HG03097 (cell line): ENCODE measurements around the gene MON1B.

Source experiments
- ATAC-seq: cut with Tn5 transposase; IDR thresholded peaks from one replicate; pipeline ENCODE4 v1.9.1; 2021; ENCODE audit not compliant: unreplicated experiment, low FRiP score

MON1B gene

DNA sequence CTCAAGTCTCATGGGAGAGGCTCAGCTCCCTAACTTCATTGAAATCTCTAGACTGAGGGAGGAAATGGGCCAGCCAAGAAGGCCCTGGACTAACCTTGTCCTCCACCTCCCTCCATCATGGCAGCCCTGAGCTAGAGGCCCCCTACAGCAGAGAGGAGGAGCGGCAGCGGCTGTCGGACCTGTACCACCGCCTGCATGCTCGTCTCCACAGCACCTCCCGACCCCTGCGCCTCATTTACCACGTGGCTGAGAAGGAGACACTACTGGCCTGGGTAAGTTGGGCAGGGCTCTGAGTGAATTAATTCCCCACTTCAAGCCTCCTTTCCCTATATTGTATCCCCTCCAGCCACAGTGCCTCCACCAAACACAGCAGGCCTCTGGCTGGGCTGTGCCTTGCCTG lies 4.4 kb downstream of the MON1B start:
- no peak for ATAC-seq

DNA sequence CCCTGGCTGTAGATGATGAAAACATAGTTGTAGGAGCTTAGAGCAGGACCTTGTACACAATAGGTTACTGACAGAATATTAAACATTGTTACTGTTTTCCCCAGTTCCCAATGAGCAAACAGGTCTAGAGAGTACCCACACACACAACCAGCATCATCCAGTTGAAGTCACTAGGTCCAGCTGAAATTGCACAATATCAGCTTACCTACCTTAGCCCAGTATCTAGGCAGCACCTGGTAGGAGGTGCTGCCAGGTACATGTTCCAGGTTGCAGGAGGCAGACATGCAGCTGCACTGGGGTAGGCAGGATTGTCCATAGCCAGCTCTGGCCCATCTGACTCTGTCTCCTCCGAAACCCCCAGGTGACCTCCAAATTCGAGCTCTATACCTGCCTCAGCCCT lies 6.8 kb downstream of the MON1B start:
- ATAC-seq: no peak

DNA sequence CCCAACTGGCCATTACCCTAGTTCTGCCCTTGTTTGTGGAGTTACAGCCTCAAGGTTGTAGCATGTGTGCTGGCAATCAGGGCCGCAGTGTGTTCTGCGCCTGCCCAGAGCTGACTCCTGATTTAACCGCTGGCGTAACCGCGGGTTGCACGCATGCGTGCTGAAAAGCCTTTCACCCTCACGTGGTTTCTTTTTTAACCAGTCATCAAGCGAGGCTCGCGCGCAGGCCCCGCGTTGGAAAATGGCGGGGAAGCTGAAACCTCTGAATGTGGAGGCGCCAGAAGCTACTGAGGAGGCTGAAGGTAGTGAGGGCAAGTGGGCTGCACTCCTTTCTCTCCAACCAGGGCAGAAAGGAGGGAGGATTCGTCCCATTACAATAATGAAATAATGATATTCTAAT lies 8.2 kb downstream of the MON1B start, which contains the start of gene SYCE1L:
Gene SYCE1L, plus strand, starts transcription at position 198 of the 400 bp plus-strand sequence. Its CDS starts 44 bp downstream, at position 242.
- ATAC-seq: no peak

DNA sequence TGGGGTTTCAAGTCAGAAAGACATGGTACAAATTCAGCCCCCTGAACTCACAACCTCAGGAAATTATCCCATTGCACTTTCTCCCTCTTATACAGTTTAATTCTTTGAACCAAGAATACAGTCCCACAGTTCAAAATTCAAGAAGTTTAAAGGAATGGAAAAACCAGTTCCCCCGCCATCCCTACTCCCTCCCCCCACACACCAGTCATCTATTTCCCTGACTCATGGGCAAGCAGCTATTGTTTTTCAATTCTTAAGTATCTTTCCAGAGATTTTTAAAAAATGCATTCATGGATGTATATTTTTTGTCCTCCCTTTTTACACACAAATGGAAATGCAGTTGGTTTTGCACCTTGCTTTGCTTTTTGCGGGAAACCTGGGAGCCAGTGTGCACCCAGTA lies 15.5 kb downstream of the MON1B start:
- ATAC-seq: no peak

DNA sequence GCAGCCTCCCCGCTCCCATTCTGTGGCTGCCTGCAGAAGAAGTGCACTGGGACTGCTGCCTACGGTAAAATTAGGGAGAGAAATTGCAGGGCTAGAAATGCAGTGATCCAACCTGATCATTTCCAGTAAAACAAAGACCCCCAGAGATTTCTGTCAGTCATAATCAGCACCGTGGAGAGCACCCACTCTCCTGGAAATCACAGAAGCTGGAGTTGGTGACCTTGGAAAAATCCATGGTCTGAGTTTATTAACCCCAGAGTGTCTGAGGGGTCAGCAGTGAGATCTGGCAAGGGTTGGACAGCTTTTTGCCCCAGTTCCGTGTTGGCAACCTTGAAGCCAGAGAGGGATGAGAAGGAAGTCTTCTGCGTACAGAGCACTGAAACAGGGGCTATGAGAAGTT lies 16.0 kb downstream of the MON1B start:
- no peak for ATAC-seq

DNA sequence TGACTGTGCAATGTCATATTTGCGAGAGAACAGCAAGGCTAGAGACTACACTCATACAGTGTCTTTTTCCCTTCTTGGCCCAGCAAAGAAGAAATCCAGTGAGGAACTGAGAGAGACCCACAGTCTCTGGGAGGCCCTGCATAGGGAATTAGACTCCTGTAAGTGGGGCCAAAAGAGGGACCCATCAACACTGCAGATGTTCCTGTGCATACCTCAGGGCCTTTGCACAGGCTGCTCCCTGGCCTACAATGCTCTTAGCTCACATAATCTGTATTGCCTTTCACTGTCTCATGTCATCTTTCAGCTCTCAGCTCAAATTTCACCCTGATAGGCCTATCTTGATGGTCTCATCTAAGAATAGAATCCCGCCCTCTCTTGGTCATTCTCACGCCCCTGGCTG lies 17.4 kb downstream of the MON1B start:
- ATAC-seq: no peak

DNA sequence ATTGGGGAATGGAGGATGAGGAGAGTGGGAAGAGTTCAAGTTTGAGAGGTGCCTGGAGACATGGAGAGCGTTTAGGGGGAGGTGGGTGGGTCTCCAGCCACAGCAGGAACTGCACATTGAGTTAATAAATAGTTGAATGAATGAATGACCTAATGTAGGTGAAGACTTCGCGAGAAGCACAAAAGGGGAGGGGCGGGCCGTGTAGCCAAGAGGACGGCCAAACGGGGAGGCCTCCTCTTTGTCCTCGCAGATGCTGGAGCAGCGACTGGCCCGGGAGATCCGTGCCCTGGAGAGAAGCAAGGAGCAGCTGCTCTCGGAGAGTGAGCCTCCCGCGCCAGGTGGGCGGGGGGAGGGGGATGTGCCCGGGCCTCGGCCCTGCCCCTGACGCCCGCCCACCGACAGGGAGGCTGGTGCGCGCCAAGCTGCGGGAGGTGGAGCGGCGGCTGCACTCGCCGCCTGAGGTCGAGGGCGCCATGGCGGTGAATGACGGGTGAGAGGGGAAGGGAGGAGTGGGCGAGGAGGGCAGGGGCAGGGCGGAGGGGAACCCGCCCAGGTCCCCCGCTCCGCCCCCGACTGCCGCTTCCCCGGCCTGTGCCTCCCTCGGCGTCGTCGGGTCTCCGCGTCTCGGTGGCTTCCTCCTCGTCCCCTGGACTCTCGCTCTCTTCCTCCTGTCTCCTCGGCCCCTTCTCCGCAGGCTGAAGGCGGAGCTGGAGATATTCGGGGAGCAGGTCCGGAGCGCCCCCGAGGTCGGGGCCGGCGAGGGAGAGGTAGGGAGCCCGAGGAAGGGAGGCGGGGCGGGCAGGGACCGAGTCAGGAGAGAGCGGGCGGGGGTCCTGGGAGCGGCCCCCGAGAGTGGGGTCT lies 21.1 kb downstream of the MON1B start:
- ATAC-seq: peak; percentile 58

DNA sequence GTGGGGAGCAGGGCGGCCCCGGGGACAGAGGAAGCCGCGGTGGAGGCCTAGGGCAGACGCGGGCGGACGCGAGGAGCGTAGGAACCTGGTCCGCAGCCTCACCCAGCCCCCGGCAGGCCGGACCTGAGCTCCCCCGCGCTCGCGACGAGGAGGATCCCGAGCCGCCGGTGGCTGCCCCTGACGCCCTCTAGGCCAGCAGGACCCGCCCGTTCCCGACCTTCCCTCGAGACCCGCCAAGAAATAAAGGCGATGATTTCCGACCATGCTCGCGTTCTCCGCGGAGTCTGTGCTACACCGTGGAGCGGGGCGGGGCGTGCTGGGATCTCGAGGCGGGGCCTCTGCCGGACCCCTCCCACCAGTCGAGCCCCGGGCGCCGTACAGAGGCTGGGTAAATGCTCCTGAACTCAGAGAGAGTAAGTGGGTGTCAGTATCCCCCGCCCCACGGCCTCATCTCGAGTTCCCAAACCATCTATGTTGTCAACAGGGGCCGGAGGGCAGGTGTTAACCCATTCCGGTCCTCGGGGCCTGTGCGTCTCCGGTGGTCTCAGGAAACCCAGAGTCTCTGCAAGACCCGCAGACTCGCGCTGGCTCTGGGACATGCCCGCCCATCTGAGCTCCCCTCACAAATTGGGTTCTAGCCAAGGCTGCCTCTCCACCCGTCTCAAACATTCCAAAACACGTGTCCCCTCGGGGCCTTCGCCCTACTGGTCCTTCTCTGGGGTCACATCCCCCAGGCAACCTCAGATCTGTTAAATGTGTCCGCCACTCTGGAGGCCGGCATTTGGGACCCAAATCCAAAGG lies 22.0 kb downstream of the MON1B start:
- ATAC-seq: peak; percentile 66

DNA sequence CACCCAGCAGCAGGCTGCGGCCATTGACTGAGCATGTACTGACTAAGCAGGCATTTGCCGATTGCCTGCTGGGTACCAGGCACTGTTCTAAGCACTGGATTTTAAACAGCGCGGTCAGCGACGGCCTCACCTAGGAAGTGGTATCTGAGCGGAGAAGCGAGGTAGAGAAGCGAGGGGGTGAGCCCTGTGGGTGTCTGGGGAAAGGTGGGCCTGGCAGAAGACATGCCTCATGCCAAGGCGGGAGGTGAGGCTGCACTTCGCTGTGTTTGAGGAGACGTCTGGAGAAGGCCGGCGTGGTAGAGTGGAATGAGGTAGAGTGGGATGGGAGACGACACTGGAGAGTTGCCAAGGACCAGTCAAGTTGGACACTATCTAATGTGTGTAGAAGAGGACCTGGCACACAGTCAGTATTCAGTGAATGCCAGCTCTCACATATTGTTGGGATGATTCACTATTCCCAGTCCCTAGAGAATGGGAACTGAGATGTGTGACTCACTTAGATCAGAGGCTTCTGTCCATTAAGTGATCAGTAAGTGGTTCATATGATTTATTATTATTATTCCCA lies 22.6 kb downstream of the MON1B start:
- no peak for ATAC-seq

DNA sequence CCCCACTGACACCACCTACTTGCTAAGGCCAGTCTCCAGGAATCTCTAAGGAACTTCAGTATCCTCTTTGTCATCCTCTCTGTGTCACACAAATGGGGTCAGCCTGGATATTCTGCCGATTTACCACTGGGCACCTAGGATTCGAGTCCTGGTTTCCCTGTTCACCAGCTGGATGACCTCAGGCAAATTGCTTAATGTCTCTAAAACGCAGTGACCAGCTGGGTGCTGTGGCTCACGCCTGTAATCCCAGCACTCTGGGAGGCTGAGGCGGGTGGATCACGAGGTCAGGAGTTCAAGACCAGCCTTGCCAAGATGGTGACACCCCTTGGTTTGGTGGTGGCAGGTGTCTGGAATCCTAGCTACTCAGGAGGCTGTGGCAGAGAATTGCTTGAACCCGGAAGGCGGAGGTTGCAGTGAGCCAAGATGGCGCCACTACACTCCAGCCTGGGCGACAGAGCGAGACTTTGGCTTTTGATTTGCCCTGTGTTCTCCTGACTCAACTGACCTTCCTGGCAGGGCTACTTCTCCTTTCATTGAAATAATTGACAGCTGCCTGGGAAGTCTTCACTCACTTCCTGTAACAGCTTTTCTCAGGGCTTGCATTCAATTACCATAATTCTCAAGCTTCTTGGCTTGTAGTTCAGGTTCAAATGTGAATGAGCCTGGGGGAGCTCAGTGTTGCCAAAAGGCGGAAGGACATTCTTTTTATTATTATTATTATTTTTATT lies 23.6 kb downstream of the MON1B start:
- ATAC-seq: no peak

DNA sequence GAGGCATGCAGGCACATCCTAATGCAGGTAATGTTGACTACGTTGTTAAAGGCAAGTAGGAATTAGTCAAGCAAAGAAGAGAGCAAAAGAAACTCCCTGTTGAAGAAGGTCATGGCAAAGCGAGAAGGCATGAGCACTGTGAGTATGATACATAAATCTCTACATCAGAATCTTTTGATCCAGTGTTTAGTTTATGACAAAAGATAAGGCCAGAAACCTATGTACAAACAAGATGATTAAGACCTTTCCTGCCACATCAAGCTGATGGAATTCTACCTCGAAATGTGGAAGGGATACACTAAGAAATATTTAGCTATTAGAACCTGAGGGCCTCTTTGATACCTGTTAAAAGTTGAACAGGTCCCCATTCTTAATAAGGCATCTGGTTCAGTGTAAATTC lies 28.4 kb downstream of the MON1B start:
- no peak for ATAC-seq

DNA sequence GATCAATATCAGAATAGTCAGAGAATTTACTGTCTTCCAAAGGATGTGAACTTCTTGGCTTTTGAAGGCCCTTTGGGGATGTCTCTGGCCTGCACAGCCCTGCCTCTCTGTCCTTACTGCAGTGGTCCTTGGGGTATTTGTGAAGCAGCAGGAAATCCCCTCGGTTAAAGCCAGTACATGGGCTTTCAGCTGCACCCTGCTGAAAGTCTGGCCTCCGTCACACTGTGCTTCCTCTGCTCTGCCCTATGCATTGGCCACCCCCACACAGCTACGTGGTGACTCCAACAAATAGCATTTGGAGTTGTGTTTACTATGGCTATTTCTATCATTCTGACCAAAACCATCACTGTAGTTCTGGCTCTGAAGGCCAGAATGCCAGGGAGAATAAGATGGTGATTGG lies 29.4 kb downstream of the MON1B start:
- ATAC-seq: no peak

DNA sequence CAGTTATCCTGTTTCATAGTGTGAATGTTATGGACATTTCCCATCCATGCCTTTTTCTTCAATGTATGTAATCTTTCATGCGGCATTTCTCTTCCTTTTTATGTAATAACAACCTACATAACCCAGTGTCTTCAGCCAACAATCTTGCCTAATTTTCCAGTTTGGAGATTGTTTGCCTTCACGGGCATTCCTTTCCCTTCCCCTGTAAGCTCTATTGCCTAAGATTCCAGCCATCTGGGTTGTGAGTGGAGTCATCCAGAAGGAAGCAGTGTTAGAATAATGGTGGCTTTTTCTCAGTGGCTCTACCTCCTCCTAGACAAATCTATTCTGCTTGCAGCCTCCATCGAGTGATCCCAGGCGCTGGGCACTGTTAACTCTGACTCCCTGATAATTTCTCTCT lies 30.5 kb downstream of the MON1B start:
- no peak for ATAC-seq

DNA sequence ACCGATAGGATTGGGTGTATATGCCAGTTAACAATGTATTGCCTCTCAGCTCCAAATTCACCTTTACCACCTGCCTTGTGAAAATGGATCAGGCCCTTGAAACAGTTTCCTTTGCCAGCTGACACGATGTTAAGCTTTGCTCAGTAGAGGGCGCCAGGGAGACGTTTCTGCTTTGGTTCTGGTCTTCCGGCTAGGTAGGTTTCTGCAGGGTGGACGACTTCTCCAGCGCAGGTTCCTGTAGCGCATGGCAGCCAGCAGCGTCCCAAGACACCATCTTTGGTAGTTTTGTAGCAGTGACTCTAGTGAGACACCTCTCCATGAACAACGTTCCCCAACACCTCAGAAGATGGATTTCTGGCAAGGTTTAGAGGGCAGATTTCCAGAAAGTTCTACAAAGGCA lies 32.2 kb downstream of the MON1B start:
- ATAC-seq: no peak

DNA sequence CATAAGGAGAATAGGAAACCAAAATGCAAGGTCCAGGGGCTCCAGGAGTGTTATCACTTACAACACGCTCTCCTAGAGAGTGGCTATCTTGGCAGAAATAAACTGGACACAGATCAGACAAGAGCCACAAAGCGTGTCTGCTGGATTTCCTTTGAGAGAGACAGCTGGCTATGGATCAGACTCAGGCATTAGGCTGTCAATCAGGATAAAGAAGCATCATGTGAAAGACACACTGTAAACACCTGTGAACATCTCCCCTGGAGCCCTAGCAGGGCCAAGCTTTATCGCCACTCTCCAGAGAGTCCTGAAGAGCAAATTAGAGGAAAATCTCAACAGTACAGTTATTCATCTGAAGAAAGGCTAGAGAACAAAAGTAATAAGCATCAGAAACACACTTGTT lies 34.2 kb downstream of the MON1B start:
- ATAC-seq: no peak

DNA sequence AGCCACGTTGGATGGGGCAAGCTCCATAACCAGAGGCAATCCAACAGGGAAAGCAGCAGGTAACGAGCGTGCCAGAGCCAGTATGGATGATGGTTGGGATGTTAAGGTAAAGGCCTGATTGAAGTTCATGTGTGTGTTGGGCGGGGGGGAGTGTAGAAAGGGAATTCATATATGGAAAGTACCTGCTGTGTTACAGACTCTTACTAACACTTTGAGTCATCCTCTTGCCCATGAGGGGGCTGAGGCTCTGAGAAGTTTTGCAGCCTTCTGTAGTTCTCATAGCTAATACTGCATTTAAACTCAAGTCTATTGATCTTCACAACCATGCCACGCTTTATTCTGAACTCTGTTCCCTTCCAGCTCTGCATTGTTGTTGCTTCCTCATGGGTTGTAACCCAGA lies 36.8 kb downstream of the MON1B start:
- ATAC-seq: no peak

DNA sequence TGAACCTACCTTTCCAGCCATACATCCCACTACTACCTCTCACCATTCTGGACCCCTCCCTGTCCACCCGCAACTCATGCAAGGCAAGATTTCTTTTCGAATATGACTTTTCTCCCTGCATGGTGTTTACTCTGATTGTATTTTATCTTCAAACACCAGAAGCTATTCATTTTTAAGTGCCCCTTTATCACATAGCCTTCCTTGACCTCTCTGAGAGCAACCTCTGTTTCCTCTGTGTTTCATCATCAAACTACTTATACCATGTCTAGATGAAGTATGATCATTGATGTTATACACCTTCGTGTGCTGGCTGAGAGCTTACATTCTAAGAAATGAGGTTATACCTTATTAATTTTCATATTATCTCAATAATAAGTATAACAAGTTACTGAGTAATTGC lies 40.1 kb downstream of the MON1B start:
- no peak for ATAC-seq

DNA sequence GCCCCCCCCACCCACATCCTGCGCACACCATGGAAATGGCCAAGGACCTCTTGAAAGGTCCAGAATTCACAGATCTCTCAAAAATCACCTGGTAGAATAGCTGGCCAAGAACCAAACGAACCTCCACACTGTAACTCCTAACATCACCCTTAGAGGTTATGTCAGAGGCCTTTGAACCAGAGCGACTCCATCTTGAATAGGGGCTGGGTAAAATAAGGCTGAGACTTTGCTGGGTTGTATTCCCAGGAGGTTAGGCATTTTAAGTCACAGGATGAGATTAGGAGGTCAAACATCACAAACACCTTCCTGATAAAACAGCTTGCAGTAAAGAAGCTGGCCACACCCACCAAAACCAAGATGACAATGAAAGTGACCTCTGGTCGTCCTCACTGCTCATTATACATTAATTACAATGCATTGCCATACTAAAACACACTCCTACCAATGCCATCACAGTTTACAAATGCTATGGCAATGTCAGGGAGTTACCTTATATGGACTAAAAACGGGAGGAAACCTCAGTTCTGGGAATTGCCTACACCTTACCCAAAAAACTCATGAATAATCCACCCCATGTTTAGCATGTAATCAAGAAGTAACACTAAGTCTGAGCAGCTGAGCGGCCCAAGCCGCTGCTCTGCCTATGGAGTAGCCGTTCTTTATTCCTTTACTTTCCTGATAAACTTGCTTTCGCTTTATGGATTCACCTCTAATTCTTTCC lies 43.0 kb downstream of the MON1B start:
- ATAC-seq: no peak

DNA sequence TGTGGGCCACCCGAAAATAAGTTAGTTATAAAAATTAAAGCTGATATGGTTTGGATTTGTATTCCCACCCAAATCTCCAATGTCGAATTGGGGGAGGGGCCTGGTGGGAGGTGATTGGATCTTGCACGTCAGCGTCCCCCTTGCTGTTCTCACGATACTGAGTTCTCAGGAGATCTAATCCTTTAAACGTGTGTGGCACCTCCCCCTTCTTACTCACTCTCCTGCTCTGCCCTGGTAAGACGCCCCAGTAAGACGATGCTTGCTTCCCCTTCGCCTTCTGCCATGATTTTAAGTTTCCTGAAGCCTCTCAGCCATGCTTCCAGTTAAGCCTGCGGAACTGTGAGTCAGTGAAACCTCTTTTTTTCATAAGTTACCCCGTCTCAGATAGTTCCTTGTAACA lies 43.6 kb downstream of the MON1B start:
- ATAC-seq: no peak

DNA sequence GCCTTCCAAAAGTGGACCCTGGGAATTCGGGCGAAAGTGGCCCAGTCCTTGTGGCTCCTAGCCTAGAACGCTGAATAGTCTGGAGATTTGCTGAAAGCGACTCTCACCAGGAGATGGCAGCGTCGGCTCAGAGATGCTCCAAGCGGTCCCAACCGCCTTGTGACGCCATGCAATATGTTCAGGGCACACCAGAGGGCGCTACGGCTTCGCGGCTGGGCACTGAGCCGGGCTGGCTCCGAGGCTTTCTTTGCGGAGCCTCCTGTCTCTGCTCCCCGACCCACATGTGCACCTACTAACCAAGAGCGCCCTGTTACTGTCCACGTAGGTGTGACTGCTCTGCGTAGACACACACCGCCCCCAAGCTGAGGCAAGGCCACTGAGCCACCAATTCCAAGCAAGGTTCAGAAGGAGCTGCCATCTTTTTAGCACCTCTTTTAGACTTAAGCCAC lies 45.1 kb downstream of the MON1B start:
- peak; percentile 99 for ATAC-seq
